Activated CD4-positive, alpha-beta T cell treated with anti-CD3 and anti-CD28 coated beads, Interleukin-2, Interleukin-6, amounts not matched to agents 100 ng/mL and 50 ng/mL, durations not matched to agents 16 hours and 8 hours (primary cell): ENCODE results near the gene DGCR2.
"Not testable (repeated sequence)": the region's sequence is repeated elsewhere in the genome, so short reads cannot be mapped to it uniquely, and the experiment has no call there.

Source experiments
- DNase-seq: peaks from one replicate; pipeline ENCODE4 v3.0.0-alpha.2; 2020

The DGCR2 gene

DNA sequence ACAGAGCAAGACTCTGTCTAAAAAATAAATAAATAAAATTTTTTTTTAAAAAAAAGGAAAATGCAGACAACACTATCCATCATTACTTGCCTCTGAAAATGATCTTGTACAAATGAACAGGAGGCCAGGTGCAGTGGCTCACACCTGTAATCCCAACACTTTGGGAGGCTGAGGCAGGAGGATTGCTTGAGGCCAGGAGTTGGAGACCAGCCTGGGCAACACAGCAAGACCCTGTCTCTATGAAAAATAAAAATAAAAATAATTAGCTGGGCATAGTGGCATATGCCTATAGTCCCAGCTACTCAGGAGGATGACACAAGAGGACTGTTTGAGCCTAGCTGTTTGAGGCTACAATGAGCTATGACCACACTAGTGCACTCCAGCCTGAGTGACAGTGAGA, 49.4 kb downstream of the DGCR2 start:
- not testable (repeated sequence) for DNase-seq

DNA sequence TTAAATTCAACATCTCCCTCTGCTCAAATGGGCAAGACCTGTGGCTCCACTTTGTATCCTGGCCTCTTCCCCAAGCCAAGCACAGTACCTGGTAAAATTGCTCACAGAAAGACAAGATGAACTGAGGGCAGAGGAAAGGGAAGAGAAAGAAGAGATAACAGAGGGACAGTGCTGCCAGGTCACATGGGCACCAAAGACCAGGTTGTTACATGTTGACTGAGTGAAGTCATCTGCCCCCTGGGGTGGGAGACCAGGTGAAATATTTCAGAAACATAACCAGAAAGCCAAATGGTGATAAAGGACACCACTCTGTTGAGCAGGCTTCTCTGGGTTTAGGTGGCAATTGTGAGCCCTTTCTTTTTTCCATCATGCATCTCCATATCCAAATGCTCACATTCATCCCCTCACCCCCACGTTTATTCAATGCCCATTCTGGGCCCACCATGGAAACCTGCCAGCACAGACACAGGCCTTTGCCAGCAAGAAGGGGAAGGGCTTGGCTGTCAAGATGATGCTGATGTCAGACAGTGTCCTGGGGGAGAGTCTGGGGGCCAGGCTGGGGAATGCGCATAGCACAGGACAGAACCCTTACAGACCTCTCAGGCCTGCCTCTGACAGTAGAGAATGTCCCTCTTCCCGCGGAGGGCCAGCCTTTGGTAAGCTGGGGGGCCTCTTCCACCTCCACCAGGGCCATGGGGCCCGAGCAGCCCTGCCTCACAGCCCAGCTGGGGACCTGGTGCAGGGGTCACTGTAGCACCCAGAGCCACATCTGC, 51.6 kb downstream of the DGCR2 start:
- no peak for DNase-seq

DNA sequence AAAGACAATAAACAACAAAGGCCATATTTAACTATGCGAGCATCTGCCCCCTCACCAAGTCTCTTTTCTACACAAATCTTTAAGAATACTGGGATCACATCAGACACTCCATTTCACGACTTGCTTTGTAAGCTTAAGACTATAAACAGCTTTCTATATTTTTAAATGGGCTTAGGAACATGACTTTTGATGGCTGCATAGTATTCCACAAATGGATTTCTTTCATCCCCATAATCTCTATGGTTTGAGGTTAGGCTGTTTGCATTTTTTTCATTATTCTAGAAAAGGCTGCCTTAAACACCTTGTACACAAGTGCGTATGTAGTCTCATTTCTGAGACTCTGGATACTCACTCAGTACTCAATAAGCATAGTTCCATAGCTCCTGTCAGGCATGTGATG, 52.8 kb downstream of the DGCR2 start:
- no peak for DNase-seq

GRCh38 chr22:19068784-19069271, 53.4 kb downstream of the DGCR2 start:
- no peak for DNase-seq

DNA sequence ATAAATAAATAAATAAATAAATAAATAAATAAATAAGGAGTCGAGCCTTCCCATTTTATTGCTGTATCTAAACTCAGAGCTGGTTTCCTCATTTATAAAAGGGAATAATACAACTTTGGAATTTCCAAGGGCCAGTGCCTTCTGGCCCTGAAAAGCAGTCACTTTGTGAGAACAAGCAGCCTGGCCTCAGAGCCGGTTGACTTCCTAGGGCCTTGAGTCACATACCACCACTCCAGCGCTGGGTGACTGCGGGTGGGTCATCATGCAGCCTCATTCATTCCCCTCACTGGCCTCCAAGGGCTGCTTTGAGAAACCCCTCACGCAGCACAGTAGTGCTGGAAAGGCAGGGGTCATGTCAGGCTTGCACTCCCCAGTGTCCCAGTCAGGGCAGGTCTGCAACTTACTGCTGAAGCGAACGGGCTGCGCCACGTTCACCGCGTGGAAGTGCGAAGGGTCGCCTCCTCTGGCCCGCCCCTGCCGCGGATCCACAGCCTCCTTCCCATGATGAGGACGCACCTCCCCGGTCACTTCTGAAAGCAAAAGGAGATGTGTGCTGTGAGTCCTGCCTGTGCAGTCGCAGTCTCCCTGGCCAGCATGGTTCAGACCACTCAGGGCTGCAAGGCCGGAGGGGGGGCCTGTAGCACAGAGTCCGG, 54.4 kb downstream of the DGCR2 start:
- no peak for DNase-seq

GRCh38 chr22:19066531-19067271, 55.5 kb downstream of the DGCR2 start:
- no peak for DNase-seq

- DNase-seq = no peak
Observed at GRCh38 chr22:19065929-19066328, 56.3 kb downstream of the DGCR2 start.

DNA sequence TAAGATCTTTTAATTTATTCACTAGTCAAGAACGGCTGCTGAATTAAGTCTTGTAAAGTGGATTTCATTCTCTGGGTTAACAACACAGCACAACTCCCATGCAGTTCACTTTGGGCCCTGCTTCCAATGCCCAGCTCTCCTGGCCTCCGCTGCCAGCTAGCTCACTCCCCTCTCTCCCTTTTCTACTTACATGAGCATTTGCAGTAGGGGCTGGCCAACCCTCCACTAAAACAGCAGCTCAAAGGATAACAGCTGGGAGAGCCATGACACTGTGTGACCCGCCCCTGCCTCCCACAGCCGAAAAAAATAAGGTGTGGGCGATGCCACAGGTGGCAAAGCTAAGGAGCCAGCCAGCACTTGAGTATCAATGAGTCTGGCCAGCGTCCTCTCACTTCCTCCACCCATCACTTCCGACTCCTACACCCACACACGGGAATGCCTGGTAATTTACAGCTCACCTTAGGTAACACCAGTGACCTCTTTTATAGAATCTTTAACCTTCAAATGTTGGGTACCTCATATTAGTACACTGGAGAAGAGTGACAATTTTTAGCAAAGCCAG, 56.8 kb downstream of the DGCR2 start:
- DNase-seq = no peak

- DNase-seq = no peak
Observed at GRCh38 chr22:19064354-19065054, 57.7 kb downstream of the DGCR2 start.

DNA sequence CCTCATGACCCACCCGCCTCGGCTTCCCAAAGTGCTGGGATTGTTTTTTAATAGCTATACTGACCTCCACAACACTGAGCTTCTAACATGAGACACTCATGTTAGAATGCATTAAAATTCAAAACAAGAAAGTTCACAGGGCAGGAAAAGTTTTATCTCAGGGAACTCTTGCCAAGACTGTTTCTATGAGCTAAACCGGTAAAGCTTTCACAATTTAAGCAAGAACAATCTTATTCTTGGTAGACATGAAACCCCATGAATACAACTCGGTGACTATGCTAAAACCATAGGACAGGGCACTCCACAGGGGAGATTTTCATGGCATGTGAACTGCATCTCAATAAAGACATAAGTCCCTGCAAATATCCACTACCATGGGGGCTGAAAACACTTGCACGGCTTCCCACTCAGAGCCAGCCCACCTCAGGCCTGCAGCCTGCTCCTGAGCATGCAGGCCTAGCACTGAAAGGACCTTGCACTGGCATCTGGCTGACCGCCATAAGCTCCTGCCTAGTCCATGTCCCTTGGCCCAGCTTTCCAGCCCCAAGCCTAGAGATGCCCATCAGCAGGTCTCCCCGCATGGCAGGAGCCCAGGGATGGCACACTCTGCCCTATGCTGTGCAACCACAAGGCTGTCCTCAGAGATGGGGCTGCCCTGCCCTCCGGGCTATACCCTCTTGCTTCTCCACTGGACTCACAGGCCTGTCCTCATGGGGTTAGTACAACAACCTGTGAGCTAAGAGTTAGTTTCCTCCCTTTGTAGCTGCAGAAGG, 58.4 kb downstream of the DGCR2 start:
- no peak for DNase-seq

DNA sequence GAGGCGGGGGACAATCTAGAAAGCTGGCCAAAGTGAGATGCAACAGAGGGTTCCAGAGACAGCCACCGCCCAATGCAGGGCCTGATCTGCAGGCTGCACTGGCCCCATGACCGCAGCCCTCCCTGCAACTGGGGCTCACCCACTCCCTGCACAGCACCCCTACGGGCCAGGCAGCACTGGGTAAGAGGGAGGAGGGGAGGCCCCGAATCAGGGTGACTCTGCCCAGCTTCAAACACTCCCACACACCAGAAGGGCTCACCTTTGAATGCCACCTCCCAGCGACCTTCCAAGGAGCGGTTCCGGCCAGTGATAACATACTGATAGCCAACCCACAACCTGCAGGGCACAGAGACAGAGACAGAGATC, 59.3 kb downstream of the DGCR2 start:
- DNase-seq = no peak

- no peak for DNase-seq
Observed at GRCh38 chr22:19062139-19062942, 59.9 kb downstream of the DGCR2 start.

DNA sequence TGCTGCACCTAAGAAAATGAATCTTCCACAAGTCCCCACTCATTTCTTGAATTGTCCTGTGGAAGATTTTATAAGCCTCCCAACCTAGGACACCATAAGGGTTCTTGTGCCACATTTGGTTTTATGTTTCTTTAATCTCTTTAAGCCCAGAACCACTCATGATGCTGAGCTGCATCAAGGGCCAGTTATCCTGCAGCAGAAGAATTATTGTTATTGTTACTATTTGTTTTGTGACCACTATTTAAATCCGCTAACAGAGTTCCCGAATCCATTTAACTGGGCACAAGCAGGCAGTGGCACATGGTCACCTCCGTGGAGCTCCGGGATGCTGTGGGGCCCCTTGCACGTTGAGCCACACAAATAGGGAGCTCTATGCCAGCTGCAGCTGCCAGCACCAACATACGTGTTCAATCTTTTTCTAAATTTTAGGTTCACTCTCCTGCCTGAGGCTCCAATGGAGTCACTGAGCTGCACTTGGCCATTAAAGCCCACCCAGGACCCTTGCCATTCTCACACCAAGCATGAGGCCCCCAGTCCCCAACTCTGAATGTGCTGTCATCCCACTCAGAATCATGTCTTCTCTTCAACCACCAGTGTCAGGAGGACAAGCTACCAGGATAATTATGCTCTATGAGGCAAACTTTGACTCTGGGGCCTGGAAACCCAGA, 60.6 kb downstream of the DGCR2 start:
- no peak for DNase-seq

DNA sequence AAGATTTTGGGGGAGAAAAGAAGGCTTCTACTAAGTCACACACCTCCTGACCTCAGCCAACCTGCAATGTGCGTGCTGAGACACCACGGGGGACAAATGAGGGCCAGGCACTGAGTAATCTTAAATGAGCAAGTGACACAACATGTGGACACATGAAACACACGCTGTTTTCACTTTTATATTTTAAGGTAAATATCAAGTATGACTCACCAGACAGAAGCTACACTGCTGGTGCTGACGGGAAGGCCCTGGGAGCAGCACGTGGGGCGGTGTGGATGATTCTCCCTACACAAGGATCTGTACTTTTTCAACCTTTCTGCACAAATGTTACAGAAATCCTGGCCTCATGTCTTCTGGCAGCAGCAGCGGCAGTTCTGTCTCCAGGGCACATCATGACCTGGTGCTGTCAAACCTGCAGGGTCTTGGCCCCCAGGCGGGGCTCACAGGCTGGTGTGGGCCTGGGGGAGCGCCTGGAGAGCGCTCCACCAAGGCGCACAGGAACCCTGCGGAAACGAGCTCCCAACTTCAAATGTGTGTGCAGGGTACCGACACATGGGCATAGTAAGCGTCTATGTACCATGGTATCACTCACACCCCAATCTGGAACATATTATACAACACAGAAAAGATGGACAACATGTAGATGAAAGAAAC, 61.7 kb downstream of the DGCR2 start:
- DNase-seq = no peak

- DNase-seq = no peak
Observed at GRCh38 chr22:19059481-19060278, 62.5 kb downstream of the DGCR2 start.

DNA sequence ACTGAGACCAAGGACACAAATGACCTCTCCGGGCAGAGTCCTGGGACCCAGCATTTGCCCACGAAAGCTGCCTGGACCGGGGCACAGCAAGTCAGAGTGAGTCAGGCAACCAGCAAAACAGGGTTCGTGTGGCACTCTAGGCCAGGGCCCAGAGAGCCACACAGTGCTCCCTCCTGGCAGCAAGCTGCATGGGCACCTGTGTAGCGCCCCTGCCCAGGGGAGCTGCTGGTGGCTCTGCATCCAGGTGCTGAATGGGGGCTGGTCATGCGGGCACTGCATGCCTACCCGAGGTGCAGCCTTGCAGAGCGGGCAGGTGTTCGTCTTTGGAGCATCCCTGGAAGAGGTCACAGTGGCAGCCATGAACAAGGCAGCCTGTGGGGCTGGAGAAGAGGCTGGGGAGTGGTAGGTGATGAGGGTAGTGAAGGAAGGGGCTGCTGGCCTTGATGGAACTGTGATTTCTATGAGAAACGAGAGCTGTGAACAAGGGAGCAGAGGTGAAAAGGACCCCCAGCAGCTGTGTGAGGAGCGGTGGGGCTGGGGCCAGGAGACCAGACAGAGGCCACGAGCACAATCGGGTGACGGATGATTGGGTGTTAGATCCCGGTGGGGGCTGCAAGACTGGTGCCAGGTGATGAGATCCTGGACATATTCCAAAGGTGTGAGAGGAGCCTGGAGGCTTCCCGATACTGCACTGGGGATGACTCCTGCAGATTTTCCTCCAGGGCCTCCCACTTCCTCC, 63.3 kb downstream of the DGCR2 start:
- DNase-seq = no peak

- DNase-seq = no peak
Observed at GRCh38 chr22:19057999-19058491, 64.2 kb downstream of the DGCR2 start.

GRCh38 chr22:19057539-19057938, 64.7 kb downstream of the DGCR2 start:
- DNase-seq = no peak
